ENCODE results near the gene NFAT5.
A peak's percentile ranks its signal among the peaks of the same experiment; 100 is the strongest.
"Not testable (repeated sequence)": the region's sequence is repeated elsewhere in the genome, so short reads cannot be mapped to it uniquely, and the experiment has no call there.

The NFAT5 gene

GRCh38 chr16:69555437-69555836 lies 10.3 kb upstream of the NFAT5 start:
- no peak for DNase-seq (ENCODE audit: low read depth in 2 of 2)

GRCh38 chr16:69555867-69556266 lies 9.9 kb upstream of the NFAT5 start:
- no peak for DNase-seq (ENCODE audit: low read depth in 2 of 2)

- DNase-seq (ENCODE audit: low read depth in 2 of 2) = no peak
These were observed 6.6 kb upstream of the NFAT5 start for GRCh38 chr16:69559164-69559563.

DNA sequence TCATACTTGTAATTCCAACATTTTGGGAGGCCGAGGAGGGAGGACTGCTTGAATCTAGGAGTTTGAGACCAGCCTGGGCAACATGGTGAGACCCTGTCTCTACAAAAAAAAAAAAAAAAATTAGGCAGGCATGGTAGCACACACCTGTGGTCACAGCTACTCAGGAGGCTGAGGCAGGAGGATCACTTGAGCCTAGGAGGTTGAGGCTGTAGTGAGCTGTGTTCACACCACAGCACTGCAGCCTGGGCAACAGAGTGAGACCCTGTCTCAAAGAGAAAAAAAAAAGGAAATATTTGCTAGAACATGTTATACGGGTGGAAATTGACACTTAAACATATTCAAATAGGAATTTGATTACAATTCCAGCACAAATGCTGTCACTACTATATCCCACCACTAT lies 4.4 kb upstream of the NFAT5 start:
- not testable (repeated sequence) for DNase-seq (ENCODE audit: low read depth in 2 of 2)

GRCh38 chr16:69561901-69562300 lies 3.9 kb upstream of the NFAT5 start:
- DNase-seq (ENCODE audit: low read depth in 2 of 2) = no peak

- DNase-seq (ENCODE audit: low read depth in 2 of 2) = no peak
These were observed 3.0 kb upstream of the NFAT5 start for GRCh38 chr16:69562813-69563212.

DNA sequence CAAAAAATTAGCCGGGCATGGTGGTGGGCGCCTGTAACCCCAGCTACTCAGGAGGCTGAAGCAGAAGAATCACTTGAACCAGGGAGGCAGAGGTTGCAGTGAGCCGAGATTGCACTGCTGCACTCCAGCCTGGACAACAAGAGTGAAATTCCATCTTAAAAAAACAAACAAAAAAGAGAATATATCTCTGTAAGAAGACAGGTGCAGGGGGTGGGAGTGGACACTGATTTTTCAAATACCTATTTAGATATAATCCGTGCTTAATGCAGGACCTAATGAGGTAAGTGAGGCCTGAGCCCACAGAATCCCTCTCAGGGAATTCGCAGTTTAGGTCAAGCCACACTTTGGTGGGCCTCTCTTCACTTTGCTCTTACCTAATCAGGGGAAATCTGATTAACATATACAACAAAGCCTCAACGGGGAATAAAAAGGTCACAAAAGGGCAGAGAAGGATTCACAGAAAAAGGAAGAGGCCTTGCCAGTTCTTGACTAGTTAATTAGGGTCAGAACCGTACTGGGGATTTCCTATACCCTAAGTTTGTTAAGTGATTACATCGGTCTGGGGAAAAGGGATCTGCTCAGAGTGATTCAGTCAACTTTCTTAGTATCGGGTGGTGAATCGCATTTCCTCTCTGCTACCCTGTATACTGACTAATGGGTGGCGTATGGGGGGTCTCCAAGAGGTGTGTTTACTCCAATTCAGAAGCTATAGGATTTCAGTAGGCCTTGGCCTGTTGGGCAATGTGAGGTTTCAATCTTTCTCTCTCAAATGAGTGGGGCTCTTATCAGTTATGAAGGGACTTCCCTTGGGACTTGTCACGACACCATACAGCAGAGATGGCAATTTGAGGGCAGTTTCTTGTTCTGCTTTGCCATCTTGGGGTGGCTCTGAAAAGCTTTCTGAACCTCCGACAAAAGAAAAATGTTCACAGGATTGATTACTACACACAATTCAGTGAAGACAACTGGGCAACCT lies 1.9 kb upstream of the NFAT5 start:
- DNase-seq (ENCODE audit: low read depth in 2 of 2) = peak; percentile 32 to 40

DNA sequence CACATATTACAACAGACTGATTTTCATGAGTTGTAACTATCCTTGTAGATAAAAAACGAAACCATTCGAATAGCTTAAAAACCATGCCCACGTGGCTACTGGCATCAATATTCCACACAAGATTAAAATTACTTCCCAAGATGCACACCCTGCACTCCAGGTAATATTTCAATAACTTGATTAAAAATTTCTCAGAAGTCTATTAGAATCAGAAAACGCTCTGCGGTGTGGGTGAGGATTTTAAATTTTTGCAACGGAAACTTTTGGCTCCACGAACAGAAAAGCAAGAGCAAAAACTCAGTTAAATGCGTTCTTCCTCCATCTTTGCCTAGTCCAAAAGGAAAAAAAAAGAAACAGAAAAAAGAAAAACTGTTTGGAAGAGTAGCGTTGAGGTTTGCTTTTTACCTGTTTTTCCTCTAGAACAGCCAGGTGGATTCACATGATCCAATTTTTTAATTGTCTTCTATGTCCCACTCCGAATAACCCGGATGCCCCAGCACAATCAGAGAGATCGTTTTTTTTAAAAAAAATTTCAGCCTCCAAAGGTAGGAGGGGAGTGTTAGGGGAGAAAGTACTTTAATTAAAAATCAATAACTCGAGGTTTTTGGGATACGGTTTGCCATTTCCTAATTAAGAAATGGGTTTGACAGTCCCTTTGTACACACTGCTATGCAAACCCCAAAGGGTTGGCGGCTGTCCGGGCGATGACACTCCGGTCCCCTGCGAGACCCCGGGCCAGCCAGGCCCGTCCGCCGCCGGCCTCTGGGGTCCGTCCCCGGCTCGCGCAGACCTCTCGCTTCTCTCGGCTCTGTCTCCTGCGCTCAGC lies 708 bp upstream of the NFAT5 start:
- DNase-seq (ENCODE audit: low read depth in 2 of 2) = no peak

- peak; percentile 17 to 28 for DNase-seq (ENCODE audit: low read depth in 2 of 2)
These were observed 644 bp downstream of the NFAT5 start for GRCh38 chr16:69566240-69566980.

DNA sequence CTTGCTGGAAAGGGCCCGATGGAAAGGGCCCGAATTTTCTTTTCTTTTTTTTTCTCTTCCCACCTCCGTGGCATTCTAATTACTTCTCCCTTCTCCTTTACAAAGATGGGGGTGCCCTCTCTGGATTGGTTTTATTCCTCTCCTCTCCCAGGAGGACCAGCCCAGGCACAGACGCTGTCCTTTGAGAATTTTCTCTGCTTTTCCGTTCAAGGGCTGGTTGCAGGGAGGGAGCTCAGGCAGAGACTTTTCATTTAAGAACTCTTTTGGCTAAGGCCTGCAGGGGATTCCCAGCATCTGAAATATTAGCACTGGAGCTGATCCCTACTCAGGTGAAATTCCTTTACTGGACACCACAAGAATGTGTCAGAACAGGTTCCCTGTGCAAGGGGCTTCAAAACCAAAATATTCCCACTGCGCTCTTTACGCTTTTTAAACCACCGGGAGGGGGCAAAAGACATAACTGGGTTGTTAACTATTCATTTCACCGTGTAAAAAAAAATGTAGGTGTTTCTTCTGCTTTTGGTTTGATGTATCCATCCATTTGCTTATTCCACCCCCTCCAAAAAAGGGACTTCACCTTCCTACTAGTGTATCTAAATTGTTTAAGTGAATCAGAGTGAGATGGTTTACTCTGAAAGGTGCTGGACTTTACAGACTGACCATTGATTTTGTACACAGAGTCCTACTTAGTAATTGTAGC lies 1.4 kb downstream of the NFAT5 start:
- DNase-seq (ENCODE audit: low read depth in 2 of 2) = no peak

- no peak for DNase-seq (ENCODE audit: low read depth in 2 of 2)
These were observed 2.9 kb downstream of the NFAT5 start for GRCh38 chr16:69568676-69569075.

GRCh38 chr16:69578771-69579170 lies 13.0 kb downstream of the NFAT5 start:
- DNase-seq (ENCODE audit: low read depth in 2 of 2) = not testable (repeated sequence)

GRCh38 chr16:69579783-69580481 lies 14.2 kb downstream of the NFAT5 start:
- no peak for DNase-seq (ENCODE audit: low read depth in 2 of 2)

- no peak for DNase-seq (ENCODE audit: low read depth in 2 of 2)
These were observed 15.5 kb downstream of the NFAT5 start for GRCh38 chr16:69581297-69581696.

DNA sequence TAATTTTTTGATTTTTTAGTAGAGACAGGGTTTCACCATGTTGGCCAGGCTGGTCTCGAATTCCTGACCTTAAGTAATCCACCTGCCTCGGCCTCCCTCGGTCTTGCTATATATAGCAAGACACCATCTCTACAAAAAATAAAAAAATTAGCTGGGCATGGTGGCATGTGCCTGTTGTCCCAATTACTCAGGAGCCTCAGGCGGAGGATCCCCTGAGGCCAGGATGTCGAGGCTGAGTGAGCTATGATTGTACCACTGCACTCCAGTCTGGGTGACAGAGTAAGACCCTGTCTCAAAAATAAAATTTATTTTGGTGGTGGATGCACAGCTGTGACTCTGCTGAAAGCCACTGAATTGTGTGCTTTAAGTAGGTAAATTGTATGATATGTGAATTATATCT lies 18.7 kb downstream of the NFAT5 start:
- DNase-seq (ENCODE audit: low read depth in 2 of 2) = not testable (repeated sequence)

DNA sequence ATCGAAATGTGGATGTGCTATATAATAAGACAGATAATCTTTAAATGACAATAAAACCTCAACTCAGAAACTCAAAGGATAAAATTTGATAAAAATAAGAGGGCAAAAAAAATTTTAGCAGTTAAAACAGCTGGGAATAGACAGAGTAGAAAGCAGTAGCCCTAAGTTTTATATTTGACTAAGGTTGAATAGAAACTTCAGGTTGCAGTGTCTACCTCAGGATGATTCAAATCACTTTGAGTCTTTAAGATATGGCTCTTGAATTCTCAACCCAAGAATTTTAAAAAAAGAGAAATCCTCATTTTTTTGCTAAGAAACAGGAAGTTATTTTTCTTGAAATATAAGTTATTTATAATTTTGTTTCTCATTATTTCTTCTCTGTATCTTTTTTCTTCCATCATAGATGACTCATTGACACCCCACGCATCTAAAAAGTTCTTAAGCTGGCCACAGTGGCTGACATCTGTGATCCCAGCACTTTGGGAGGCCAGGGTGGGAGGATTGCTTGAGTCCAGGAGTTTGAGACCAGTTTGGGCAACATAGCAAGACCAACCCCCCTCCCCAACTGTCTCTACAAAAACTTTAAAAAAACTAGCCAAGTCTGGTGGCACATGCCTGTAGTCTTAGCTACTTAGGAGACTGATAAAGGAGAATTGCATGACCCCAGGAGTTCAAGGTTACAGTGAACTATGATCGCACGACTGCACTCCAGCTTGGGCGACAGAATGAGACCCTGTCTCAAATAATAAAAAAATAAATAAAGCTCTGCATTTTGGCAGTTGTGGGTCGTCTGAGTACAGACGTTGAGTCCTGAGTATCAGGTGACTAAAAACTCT lies 23.9 kb downstream of the NFAT5 start:
- no peak for DNase-seq (ENCODE audit: low read depth in 2 of 2)

- DNase-seq (ENCODE audit: low read depth in 2 of 2) = no peak
These were observed 24.8 kb downstream of the NFAT5 start for GRCh38 chr16:69590590-69590989.

GRCh38 chr16:69593751-69594255 lies 28.0 kb downstream of the NFAT5 start:
- no peak for DNase-seq (ENCODE audit: low read depth in 2 of 2)
